Hematopoietic multipotent progenitor cell treated with erythropoietin and hydrocortisone succinate and interleukin-3 and kit ligand, for 17 days (in vitro differentiated cells): Measurements from ENCODE around the gene RLN3.

Experiments used
- DNase-seq: peaks from one replicate; pipeline ENCODE4 v3.0.0-alpha.2; 2015; ENCODE audit warnings: low spot score

RLN3 gene

GRCh38 chr19:14054099-14054498 lies 26.2 kb downstream of the RLN3 start:
- no peak for DNase-seq

- no peak for DNase-seq
These were observed 26.8 kb downstream of the RLN3 start for GRCh38 chr19:14054721-14055120.

- DNase-seq = no peak
These were observed 27.4 kb downstream of the RLN3 start for GRCh38 chr19:14055396-14055795.

GRCh38 chr19:14056069-14056666 lies 28.2 kb downstream of the RLN3 start:
- no peak for DNase-seq

GRCh38 chr19:14056741-14057356 lies 28.9 kb downstream of the RLN3 start:
- DNase-seq = no peak

GRCh38 chr19:14058182-14059092 lies 30.5 kb downstream of the RLN3 start:
- no peak for DNase-seq

GRCh38 chr19:14059093-14059480 lies 31.1 kb downstream of the RLN3 start:
- DNase-seq = no peak

GRCh38 chr19:14059652-14060155 lies 31.8 kb downstream of the RLN3 start:
- DNase-seq = peak; percentile 19

GRCh38 chr19:14061081-14061749 lies 33.3 kb downstream of the RLN3 start:
- DNase-seq = no peak

GRCh38 chr19:14061751-14062557 lies 34.0 kb downstream of the RLN3 start, which contains the start of gene PALM3:
TSS of gene PALM3 (minus strand) at chr19:14062076. CDS start at chr19:14061980, 96 bp downstream.
- no peak for DNase-seq

- no peak for DNase-seq
These were observed 34.6 kb downstream of the RLN3 start for GRCh38 chr19:14062558-14062855.

- no peak for DNase-seq
These were observed 35.2 kb downstream of the RLN3 start for GRCh38 chr19:14063105-14063504.

- DNase-seq = no peak
These were observed 38.2 kb downstream of the RLN3 start for GRCh38 chr19:14066134-14066533.

- no peak for DNase-seq
These were observed 42.5 kb downstream of the RLN3 start for GRCh38 chr19:14070268-14071050.

GRCh38 chr19:14072535-14073260 lies 44.8 kb downstream of the RLN3 start, which contains the start of gene MISP3:
TSS of gene MISP3 (plus strand) at chr19:14072786. CDS start at chr19:14073310, 524 bp downstream.
- peak; percentile 56 for DNase-seq

GRCh38 chr19:14073261-14073924 lies 45.4 kb downstream of the RLN3 start:
- DNase-seq = peak; percentile 78

GRCh38 chr19:14073925-14074838 lies 46.2 kb downstream of the RLN3 start:
- peak; percentile 39 for DNase-seq

- DNase-seq = no peak
These were observed 50.5 kb downstream of the RLN3 start for GRCh38 chr19:14078411-14078810.
